Activated CD8-positive, alpha-beta memory T cell treated with anti-CD3 and anti-CD28 coated beads, Interleukin-2, amount 50 U/mL, for 1 hour (primary cell): ENCODE results near the gene CD3D.
"Not testable (repeated sequence)": the region's sequence is repeated elsewhere in the genome, so short reads cannot be mapped to it uniquely, and the experiment has no call there.

Experiments used
- DNase-seq: peaks from one replicate; pipeline ENCODE4 v3.0.0-alpha.2; 2020; ENCODE audit errors: extremely low read depth

Gene CD3D

GRCh38 chr11:118339281-118339961 is 3.1 kb downstream of the CD3D start:
- no peak for DNase-seq

DNA sequence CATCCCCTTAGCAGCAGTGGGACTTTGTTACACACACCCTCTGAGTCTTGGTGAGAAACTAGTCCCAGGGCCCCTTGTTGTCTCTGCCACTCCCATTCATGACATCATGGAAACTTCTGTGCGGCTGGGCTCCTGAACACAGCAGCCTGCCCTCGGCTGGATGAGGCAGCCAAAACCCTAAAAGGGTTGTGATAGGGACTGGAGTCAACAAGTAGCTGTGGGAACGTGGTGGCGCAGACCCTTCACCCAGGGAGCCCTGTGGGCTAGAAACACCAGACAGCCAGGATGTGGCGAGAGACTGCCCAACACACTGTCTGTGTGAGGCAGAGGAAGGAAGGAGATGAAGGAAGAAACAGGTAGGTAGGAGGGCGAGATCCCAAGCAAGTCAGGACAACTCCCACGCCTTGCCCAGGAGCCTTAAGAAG is 3.9 kb downstream of the CD3D start:
- DNase-seq, result peak; percentile 91

GRCh38 chr11:118334745-118335144 is 7.8 kb downstream of the CD3D start:
- no peak for DNase-seq

GRCh38 chr11:118328745-118329144 is 13.8 kb downstream of the CD3D start:
- DNase-seq, result no peak

- DNase-seq, result no peak
These were observed 17.2 kb downstream of the CD3D start for GRCh38 chr11:118325283-118325682.

GRCh38 chr11:118322721-118323120 is 19.8 kb downstream of the CD3D start:
- DNase-seq, result no peak

DNA sequence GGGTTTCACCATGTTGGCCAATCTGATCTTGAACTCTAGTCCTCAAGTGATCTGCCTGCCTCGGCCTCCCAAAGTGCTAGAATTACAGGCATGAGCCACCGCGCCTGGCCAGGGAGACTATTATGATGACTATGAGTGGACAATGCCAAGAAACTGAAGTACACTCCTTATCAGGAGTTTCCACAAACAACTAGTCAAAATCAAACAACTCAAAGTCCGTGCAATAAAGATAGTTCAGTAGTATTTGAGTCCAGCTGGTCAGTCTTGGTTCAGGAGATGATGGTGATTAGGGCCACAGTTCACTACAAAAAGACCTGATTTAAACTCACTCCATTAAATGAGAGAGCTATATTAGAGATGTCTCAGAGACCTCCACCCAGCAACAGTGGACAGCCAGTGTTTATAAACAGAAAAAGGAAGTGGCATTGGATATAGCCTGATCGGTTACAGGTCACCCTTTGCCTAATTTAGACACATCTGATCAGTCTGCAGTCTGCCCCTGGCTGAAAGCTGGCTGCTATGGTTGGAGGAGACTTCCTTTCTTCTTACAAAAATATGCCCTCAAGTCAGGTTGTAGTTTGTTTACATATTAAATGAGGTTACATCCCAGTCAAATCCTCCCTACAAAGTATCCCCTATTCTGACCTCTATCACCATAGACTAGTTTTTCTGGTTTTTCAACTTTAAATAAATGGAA is 21.0 kb downstream of the CD3D start:
- DNase-seq, result no peak

GRCh38 chr11:118320515-118320914 is 22.0 kb downstream of the CD3D start:
- no peak for DNase-seq

- DNase-seq, result no peak
These were observed 23.2 kb downstream of the CD3D start for GRCh38 chr11:118319337-118319707.

DNA sequence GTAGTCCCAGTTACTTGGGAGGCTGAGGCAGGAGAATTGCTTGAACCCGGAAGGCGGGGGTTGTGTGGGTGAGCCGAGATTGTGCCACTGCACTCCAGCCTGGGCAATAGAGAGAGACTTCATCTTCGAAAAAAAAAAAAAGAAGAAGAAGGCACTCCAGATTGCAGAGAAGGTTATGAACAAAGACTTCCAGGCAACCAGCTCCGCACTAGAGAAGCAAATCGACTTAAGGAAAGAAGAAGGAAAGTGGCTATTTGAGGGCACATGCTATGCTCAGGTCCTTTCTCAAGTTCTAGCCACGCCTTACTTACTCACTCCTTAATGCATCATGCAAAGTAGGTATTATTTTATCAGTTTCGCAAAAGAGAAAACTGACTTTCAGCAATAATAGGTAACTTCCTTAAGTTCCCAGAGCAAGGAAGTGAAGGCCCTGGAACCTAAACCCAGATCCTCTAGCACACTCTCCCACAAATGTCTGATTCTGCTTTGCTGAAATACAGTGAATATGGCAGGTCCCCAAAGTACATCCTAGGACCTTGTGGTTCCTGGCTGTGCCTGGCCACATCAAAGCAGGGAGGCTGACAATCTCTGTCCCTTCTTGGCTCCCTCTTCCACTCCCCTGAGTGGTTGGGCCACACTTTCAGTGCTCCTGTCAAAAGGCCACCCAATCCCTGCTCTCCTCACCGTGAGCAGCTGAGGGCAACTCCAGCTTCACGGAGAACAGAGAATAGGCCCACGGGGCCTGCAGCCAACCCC is 23.7 kb downstream of the CD3D start:
- DNase-seq, result no peak

DNA sequence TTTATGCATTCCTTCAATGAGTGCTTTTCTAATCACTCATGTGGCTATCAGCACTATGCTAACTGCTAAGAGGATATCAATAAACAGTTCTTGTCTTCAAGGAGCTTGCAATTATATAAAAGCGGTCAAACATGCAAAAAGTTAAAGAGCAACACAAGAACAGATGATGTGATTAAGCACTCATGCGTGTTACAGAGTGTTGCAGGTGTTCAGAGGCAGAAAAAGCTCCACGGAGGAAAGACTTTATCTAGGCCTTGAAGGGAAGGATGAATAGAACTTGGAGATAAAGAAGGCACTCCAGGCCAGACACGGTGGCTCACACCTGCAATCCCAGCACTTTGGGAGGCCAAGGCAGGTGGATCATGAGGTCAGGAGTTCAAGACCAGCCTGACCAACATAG is 24.4 kb downstream of the CD3D start:
- no peak for DNase-seq

DNA sequence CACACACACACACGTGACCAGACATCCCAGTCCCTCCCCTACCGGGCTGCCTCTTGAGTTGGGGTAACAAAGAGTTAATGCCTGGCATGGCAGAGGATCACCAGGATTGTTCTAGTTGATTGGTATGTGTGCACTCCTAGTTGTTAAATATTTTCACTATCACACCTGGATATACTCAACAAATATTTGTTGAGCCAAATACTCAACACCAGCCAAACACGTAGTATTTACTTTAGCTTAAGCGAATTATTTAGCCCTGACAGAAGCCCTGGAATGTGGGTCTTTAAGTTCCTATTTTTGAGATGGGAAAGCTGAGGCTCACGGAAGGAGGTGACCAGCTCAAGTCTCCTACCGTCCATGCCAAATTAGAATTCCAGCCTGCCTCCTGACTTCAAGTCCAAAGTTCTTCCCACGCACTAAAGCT is 27.5 kb downstream of the CD3D start:
- no peak for DNase-seq

GRCh38 chr11:118313242-118313641 is 29.3 kb downstream of the CD3D start:
- no peak for DNase-seq

DNA sequence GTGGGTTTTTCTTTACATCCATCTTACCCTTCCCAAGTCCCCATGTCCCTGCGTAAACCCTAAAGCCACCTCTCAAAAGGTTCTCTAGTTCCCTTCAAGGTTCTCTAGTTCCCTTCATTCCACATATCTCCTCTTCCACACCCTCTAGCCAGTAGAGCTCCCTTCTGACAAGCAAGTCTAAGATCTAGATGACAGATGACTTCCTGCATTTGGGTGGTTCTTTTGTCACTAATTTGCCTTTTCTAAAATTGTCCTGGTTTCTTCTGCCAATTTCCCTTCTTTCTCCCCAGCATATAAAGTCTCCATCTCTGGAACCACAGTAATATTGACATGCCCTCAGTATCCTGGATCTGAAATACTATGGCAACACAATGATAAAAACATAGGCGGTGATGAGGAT is 30.2 kb downstream of the CD3D start:
- DNase-seq, result no peak

- no peak for DNase-seq
These were observed 31.0 kb downstream of the CD3D start for GRCh38 chr11:118311518-118311917.

DNA sequence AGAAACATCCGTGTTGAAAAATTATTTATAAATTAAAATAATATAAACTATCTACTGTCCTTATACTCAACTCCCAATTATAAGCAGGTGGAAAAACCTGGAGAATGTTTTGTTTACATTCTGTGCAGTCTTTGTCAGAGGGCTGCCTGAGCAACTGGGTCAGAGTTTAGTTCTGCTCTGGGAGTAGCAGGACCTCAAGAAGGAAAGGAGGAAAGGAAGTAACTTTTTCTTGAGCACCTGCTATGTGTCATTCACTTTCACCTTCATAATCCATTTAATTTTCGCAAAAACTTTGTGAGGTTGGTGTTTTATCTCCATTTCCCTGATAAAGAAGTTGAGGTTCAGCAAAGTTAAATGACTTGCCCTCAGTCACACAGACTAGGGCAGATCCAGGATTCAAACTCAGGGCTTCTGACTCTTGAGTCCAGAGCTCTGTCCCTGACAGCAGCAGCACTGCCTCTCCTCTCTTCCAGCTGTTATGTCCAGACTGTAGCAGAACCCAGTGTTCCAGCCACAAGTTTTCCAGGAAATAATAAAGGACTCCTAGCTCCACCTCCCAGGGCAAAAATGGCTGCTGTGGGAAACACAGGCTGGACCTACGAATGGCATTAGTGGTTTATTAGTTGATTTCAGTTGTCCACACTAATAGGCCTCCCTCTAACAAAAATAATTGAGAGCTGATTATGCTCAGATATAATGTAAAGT is 31.6 kb downstream of the CD3D start:
- DNase-seq, result no peak

DNA sequence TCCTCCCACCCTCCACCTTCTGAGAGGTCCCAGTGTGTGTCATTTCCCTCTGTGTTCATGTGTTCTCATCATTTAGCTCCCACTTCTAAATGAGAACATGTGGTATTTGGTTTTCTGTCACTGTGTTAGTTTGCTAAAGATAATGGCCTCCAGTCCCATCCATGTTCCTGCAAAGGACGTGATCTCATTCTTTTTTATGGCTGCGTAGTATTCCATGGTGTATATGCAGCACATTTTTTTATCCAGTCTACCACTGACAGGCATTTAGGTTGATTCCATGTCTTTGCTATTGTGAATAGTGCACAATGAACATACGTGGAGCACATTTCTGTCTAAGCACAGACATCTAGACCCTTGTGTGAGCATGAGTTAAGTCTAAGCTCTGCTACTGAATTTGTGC is 32.2 kb downstream of the CD3D start:
- no peak for DNase-seq

DNA sequence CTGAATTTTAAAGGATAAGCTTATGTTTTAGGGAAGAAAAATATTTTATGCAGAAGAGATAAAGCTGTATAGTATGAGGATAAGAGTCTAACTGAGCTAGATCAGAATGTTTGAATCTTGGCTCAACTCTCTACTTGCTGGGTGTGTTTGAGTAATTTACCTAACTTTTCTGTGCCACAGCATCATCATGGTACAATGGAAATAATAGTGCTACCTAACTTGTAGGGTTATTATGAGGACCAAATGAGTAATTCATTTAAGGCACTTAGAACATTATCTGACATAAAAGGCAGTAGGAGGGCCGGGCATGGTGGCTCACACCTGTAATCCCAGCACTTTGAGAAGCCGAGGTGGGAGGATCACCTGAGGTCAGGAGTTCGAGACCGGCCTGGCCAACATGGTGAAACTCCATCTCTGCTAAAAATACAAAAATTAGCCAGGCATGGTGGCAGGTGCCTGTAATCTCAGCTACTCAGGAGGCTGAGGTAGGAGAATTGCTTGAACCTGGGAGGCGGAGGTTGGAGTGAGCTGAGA is 33.4 kb downstream of the CD3D start:
- not testable (repeated sequence) for DNase-seq

DNA sequence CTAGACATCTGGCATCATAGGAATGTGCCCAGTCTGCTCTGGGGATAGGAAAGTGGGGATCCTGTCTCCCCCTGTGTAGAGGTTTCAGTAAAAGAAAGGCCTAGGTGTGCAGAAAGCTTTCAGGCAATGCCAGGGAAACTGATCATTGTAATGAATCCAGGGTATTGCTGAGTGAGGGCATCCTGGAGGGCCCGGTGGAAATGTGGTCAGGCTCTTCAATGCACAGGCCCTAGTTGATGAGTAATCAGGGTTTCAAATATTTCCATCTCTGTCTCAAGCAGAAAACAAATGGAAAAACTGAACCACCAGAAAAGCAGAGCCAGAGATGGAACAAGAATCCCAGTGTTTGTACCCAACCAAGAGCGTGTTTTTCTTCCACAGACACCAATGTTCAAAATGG is 35.9 kb downstream of the CD3D start:
- no peak for DNase-seq

DNA sequence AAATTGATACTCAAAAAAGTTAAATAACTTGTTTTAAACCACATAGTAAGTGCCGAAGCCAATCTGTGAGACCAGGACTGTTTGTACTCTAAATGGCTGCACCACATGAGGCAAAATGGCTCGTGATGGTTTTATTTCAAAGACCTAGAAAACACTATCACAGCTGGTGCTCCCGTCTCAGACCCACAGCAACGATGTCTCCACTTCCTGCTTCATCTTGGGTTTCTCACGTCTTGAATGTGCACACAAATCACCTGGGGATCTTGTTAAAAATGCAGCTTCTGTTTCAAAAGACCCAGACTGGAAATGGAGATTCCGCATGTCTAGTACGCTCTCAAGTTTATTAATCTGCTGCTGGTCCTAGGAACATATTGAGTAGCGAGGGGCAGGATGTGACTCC is 36.8 kb downstream of the CD3D start:
- DNase-seq, result no peak

GRCh38 chr11:118304568-118305248 is 37.8 kb downstream of the CD3D start, which contains the start of gene CD3E:
Gene CD3E, plus strand, starts transcription at chr11:118304730. Its CDS starts 223 bp downstream, at chr11:118304953.
- no peak for DNase-seq
